Adrenal gland (tissue), 12 donors: ENCODE measurements around the gene GUK1. TPM values are rescaled to one million over a fixed set of nuclear protein-coding genes. Genes with fewer than 3 reads are reported as not detected.

Source experiments
- DNase-seq, 7 donors: peaks; one replicate each; pipeline ENCODE4 v3.0.0-alpha.2; 2019 to 2020
- H3K27ac ChIP-seq, 5 donors: fragments of 200-600 bp; sonication (generic) in 4 of 5; 1 replicate in 3 of 5; 2 replicates in 2 of 5; pipeline versions ENCODE4 v1.5.1 to v1.8.0; 2016 to 2020; ENCODE audit warnings: mild to moderate bottlenecking in 1 of 5
- H3K27me3 ChIP-seq: fragments of 200-600 bp; 2 replicates; pipeline ENCODE4 v1.8.0; 2021
- H3K36me3 ChIP-seq, 2 donors: fragments of 200-600 bp; replicated peaks in 1 of 2; 1 replicate in 1 of 2; 2 replicates in 1 of 2; pipeline versions ENCODE4 v1.5.1 to v1.8.0; 2018 to 2022
- H3K4me1 ChIP-seq, 2 donors: fragments of 200-600 bp; replicated peaks in 1 of 2; 1 replicate in 1 of 2; 2 replicates in 1 of 2; pipeline versions ENCODE4 v1.5.1 to v1.8.0; 2018 to 2021
- H3K4me3 ChIP-seq, 4 donors: fragments of 200-600 bp; sonication (generic) in 3 of 4; one replicate each; pipeline ENCODE4 v1.5.1; 2016 to 2018
- H3K9me3 ChIP-seq, 3 donors: fragments of 200-600 bp; sonication (generic) in 1 of 3; replicated peaks in 1 of 3; 1 replicate in 2 of 3; 2 replicates in 1 of 3; pipeline versions ENCODE4 v1.5.1 to v1.8.0; 2016 to 2021
- POLR2A ChIP-seq, 2 donors: fragments of 450-650 bp; IDR thresholded peaks; one replicate each; pipeline ENCODE4 v1.6.1; 2017; ENCODE audit warnings: antibody characterized with exemption in 2 of 2, mild to moderate bottlenecking in 2 of 2, moderate library complexity in 1 of 2
- WGBS, 4 donors: extraction: QIAGEN DNeasy Blood & Tissue Kit in 2 of 4; methylation state at CpG; one replicate each; pipeline versions ENCODE4 v1.1.5 to v1.1.7; 2013 to 2017; 5-methylcytosine and 5-hydroxymethylcytosine counted together
- intact Hi-C, 2 donors: fragments of 100-400 bp; cut with DNase I; formaldehyde crosslinking; loops; one replicate each; pipeline versions ENCODE4 v1.14.1 to v1.15.0; 2022 to 2023
- polyA plus RNA-seq, 3 donors: library from polyadenylated mRNA; stranded (reverse); fragments of 200-250 nt in 2 of 3; fragments of 350-450 nt in 1 of 3; fragmentation: Illumina TruSeq in 1 of 3; extraction: RNeasy Lipid Tissue Mini Kit (QIAGEN cat#74804) in 1 of 3; gene quantifications; one replicate each; pipeline ENCODE4 v1.2.3, GENCODE V29; 2013 to 2014
- total RNA-seq, 9 donors: library from RNA; depleted of rRNA in 4 of 9; stranded (reverse); fragments of >200 nt in 4 of 9; fragments of 120-200 nt in 1 of 9; fragmentation: NEBNext Ultra II Directional in 1 of 9; extraction: Animal tissue kit (Norgen Biotek cat#: 25700) in 1 of 9; gene quantifications; one replicate each; pipeline versions ENCODE4 v1.1.0 to v1.2.4, GENCODE V29; 2013 to 2023
- TF ChIP-seq, protein P1 (sequence below), 6 experiments: fragments of 450-650 bp in 4 of 6; fragments of 200-600 bp in 2 of 6; sonication (generic) in 1 of 6; IDR thresholded peaks; 1 replicate in 5 of 6; 2 replicates in 1 of 6; pipeline versions ENCODE4 v1.5.1 to v1.8.0; 2016 to 2021; ENCODE audit warnings: antibody characterized with exemption in 6 of 6, mild to moderate bottlenecking in 2 of 6, moderate library complexity in 1 of 6
- donor health status: healthy with polysubstance abuse.
- donor health status: Bipolar disorder and iron deficiency.
- donor health status: DM: yes; HTN: yes; CAD: no.
- donor health status: DM: no; HTN: no; CAD: no.
- donor health status: DM: no; HTN: no; CAD: no.
- donor health status: DM: yes; HTN: yes; CAD: no.

GUK1 gene
- total and polyA plus RNA-seq, 12 donors = 42.3 to 427 (median 236) TPM

DNA sequence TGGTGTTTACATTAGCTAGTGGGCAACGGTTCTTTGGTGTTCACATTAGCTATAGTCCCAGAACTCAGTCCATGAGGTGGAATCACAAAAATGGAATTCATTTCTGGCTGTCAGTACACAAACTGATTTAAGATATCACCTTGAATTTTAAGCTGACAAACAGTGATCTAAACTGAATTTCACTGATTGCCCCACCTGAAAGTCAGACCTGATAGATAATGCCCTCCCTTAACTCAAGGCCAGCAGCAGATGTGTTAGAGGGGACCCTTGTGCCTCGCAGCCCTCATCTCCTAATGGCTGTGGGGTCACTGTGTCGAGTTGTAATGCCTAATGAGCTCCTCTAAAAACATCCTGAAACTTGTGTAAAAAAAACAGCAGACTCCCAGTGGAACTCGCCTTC lies 49.0 kb upstream of the GUK1 start:
- no peak overlapping the region for H3K4me3 ChIP-seq
- TF ChIP-seq, protein P1, sequence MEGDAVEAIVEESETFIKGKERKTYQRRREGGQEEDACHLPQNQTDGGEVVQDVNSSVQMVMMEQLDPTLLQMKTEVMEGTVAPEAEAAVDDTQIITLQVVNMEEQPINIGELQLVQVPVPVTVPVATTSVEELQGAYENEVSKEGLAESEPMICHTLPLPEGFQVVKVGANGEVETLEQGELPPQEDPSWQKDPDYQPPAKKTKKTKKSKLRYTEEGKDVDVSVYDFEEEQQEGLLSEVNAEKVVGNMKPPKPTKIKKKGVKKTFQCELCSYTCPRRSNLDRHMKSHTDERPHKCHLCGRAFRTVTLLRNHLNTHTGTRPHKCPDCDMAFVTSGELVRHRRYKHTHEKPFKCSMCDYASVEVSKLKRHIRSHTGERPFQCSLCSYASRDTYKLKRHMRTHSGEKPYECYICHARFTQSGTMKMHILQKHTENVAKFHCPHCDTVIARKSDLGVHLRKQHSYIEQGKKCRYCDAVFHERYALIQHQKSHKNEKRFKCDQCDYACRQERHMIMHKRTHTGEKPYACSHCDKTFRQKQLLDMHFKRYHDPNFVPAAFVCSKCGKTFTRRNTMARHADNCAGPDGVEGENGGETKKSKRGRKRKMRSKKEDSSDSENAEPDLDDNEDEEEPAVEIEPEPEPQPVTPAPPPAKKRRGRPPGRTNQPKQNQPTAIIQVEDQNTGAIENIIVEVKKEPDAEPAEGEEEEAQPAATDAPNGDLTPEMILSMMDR (IDR thresholded peaks at IDR 0.05) = no peak
- TF ChIP-seq POLR2A (IDR thresholded peaks at IDR 0.05) = no peak
- no peak for DNase-seq
- peaks cover 53 to 79% of the 10 kb centered on the region in 2 donors for H3K4me1 ChIP-seq
- H3K9me3 ChIP-seq = peaks cover 0 to 9% (median 0%) of the 10 kb centered on the region in 3 donors
- 48 to 58% (median 53%) methylated on average over 4 of the region's 4 CpGs for WGBS, 4 donors
- H3K27me3 ChIP-seq = no peaks in the 10 kb centered on the region
- H3K36me3 ChIP-seq = peaks cover 0 to 14% of the 10 kb centered on the region in 2 donors
- intact Hi-C loops = no loop called here
- peak overlapping the region in 4 of 5 donors; percentile 16 to 64 (median 42) for H3K27ac ChIP-seq

DNA sequence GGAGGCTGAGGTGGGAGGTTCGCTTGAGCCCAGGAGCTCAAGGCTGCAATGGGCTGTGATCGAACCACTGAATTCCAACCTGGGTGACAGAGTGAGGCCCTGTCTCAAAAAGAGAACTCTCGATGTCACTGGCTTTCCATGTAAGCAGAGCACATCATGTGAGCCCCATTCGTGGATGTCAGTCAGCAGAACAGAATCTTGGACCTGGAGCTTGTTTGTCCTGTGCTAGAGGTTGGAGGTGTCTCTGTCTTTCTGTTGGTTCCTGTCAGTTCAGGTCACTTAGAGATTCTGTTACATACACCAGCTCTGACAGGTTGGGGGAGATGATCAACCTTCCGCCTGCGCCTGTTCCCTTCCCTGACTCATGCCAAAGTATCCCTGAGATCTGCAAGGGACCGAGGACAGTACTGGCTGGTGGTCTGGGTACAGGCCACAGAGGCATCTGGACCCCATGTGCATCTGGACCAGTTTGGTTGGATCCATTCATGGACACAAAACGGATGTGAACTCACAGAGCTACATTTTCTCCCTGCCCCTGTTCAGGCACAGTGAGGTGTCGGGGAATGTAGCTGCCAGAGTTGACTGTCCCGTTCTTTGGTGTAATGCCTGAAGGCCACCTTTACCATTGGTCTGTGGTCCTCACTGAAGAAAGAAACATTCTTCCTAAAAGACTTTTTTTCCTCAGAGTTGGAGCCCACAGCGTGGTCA lies 47.6 kb upstream of the GUK1 start:
- Histone ChIP-seq H3K4me1 (peaks cover 39 to 71% of the 10 kb centered on the region in 2 donors), H3K27me3 (no peaks in the 10 kb centered on the region), H3K9me3 (peaks cover 0 to 9% (median 0%) of the 10 kb centered on the region in 3 donors), H3K4me3 (no peak overlapping the region), H3K27ac (peak overlapping the region in 1 of 5 donors; percentile 64), H3K36me3 (peaks cover 0 to 20% of the 10 kb centered on the region in 2 donors)
- intact Hi-C loops = no loop called here
- peak in 4 of 7 donors; percentile 1 to 51 (median 10) for DNase-seq
- 77 to 86% (median 83%) methylated on average over 9 to 11 of the region's 11 CpGs for WGBS, 4 donors
- TF ChIP-seq, protein P1 (IDR thresholded peaks at IDR 0.05) = no peak
- no peak for TF ChIP-seq POLR2A (IDR thresholded peaks at IDR 0.05)

DNA sequence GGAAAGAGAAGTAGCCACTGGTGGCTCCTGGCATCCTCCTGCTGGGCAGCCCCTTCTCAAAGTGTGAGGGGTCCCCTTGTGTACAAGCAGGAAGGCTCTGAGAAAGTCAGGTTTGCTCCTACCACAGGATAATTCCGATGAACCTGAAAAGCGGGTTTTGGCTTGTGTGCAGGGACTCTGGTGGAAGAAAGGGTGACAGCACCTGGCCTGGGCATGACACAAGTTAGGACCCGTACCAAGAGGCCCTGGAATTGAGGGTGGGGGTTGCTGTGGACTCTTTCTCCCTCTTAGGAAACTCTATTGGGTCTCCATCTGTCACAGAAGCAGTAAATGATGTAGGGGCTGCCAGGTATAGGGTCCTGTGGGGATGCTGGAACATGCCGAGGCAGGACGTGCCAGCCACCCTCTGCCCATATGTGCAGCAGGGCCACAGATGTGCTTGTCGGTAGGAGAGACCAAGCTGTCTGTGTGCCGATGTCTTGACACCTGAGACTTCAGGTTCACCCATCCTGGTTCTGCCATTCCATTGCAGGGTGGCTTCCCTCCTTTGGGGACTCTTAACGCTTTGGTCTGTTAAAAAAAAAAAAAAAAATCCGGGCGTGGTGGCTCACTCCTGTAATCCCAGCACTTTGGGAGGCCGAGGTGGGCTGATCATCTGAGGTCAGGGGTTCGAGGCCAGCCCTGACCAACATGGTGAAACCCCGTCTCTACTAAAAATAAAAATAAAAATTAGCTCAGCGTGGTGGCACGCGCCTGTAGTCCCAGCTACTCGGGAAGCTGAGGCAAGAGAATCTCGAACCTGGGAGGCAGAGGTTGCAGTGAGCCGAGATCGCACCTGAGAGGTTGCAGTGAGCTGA lies 46.8 kb upstream of the GUK1 start:
- H3K4me1 ChIP-seq = peaks cover 31 to 63% of the 10 kb centered on the region in 2 donors
- peak in 4 of 7 donors; percentile 0 to 49 (median 16) for DNase-seq
- peaks cover 0 to 27% of the 10 kb centered on the region in 2 donors for H3K36me3 ChIP-seq

More for the DNA sequence above, 46.8 kb upstream of the GUK1 start:
- Histone ChIP-seq H3K27ac (no peak overlapping the region), H3K4me3 (no peak overlapping the region), H3K27me3 (no peaks in the 10 kb centered on the region), H3K9me3 (peaks cover 0 to 9% (median 0%) of the 10 kb centered on the region in 3 donors)
- intact Hi-C loops = no loop called here
- TF ChIP-seq, protein P1 (IDR thresholded peaks at IDR 0.05) = no peak
- TF ChIP-seq POLR2A (IDR thresholded peaks at IDR 0.05) = no peak
- 90 to 96% (median 95%) methylated on average over 20 of the region's 20 CpGs for WGBS, 4 donors
